NCI-H526 (cell line): ENCODE data around the gene RAPGEFL1.
"Not testable (repeated sequence)": the region's sequence is repeated elsewhere in the genome, so short reads cannot be mapped to it uniquely, and the experiment has no call there.

Experiments
- DNase-seq, 2 experiments: peaks; one replicate each; lab custom pipeline; 2025; lab: John Stamatoyannopoulos, UW

RAPGEFL1 gene

DNA sequence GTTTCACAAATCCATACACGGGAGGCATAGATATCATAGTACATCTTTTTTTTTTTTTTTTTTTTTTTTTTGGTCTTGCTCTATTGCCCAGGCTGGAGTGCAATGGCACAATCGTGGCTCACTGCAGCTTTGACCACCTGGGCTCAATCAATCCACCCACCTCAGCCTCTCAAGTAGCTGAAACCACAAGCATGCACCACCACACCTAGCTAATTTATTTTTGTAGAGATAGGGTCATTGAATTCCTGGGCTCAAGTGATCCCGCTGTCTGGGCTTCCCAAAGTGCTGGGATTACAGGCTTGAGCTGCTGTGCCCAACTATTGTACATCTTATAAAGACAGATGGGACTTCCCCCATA, 3.5 kb upstream of the RAPGEFL1 start:
- DNase-seq: no peak

GRCh38 chr17:40174514-40174913, 2.8 kb upstream of the RAPGEFL1 start:
- DNase-seq: no peak

DNA sequence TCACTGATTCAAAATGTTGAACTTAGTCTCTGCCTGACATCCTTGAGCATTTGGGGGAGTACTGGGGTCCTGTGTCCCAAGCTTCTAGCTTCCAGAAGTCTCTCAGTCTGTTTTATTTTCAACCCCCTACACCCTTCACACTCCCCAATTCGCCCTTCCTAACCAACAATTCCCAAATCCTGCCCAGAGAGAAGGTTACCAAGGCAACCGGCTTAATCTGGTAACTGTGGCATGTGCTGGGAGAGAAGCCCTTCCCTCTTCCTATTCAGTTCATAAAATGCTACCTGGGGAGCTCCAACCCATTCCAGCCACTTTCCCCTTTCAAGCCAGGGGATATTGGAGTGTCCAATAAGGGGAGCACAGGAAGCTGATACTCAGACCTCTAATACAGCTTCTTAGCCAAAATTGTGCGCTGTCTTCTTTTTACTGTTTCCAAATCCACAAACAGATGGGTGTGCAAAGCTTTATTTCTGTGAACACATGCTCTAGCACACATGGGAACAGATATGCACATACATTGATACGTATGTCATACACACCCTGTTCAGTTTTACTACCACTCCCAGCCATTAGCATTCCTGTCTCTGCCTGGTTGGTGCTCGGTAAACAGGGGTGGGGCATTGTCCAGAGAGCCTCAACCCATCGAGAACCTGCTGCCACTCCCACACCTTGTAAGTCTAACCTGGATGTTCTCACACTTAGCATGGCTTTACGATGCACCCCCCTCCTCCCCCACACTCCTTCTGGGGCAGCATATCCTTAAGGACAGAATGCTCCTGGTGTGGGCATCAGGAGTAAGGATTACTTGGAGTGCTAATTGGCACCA, 1.1 kb upstream of the RAPGEFL1 start:
- peak in 1 of 2 experiments; percentile 38 for DNase-seq

DNA sequence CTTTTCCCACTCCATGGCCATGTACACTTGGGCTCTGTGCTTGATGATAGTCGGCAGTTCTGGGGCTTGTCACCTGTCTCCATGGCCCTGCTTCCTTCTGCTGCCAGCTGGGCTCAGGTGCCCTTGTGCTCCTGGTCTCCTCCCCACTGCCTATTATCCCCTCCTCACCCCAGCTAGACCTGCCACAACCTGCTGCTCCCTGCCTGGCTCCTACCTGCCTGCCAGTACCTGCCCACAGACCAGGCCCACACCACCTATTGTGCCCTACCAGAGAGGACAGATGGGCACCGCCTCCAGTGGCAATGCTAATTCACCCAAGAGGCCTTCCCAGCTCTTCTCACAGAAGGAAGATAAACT, 538 bp upstream of the RAPGEFL1 start:
- peak in 1 of 2 experiments; percentile 30 for DNase-seq

DNA sequence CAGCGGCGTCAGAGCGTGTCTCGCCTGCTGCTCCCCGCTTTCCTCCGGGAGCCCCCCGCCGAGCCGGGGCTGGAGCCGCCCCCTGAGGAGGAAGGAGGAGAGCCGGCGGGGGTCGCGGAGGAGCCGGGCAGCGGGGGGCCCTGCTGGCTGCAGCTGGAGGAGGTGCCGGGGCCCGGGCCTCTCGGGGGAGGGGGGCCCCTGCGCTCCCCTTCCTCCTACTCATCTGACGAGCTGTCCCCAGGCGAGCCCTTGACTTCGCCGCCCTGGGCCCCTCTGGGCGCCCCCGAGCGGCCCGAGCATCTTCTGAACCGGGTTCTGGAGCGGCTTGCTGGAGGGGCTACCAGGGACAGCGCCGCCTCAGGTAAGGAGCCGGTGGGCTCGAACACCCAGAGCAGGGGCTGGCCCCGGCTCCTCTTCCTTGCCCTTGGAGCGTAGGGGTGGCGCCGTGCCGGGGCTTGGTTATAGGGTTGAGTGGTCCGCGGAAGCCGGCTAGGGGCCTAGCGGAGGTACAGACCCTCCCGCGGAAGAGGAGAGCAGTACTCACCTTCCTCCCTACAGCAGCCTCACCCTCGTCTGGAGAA, 841 bp downstream of the RAPGEFL1 start:
- peak in 1 of 2 experiments; percentile 21 for DNase-seq

DNA sequence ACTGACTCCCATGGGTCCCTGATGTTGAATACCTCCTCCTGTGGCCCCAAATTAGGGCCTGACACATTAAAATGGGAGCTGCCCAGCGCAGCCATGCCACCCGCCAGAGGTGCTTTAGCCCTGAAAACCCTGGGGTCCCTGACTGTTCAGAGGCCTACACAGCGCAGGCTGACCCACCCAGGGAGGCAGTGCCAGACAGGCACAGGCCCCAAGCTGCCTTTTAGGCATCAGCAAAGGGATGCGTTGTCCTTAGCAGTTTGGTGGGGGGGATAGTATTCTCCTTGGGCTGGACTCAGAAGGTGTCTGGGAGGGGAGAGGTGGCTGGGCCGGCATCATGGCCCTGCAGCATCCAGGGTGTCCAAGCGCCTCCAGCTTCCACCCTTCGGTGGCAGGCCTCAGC, 1.4 kb downstream of the RAPGEFL1 start:
- DNase-seq: no peak

- no peak for DNase-seq
Measured at GRCh38 chr17:40179923-40180659, 2.8 kb downstream of the RAPGEFL1 start.

GRCh38 chr17:40180694-40181093, 3.4 kb downstream of the RAPGEFL1 start:
- DNase-seq: no peak

DNA sequence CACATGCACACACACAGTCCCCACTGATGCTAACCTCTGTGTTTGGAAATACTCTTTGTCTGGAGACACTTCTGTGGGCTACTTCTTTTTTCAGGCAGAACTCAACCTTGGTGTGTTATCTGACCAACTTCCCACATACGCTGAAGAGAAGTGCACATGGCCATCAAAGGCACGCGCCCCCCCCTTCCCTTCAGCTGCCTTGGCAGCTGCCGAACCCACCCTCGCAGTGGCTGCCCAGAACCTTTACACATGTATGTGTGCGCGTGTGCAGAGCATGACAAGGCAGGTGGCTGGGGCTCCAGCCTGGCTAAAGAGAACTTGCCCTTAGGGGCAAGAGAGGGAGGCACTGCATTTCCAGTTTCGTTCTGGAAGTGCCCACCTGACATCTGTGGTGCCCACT, 3.9 kb downstream of the RAPGEFL1 start:
- no peak for DNase-seq

GRCh38 chr17:40182606-40183005, 5.3 kb downstream of the RAPGEFL1 start:
- DNase-seq: no peak

DNA sequence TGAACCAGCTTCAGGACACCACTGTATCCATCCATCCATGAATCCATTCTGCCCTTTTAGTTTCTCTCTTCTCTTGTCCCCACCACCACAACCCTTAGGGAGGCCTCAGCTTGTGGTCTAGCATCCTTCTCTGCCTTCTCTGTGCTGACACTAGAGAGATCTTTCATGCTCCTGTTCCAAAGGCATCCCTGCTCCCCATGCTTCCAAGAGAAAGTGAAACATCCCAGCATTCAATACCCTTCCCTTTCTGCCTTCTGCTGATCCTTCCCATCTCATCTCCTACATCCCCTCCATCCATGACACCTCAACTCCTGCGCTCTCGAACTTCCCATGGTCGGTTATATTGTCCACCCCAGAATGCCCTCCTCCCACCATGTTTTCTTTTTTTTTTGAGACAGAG, 10.0 kb downstream of the RAPGEFL1 start:
- no peak for DNase-seq

- DNase-seq: no peak
Measured at GRCh38 chr17:40188694-40189093, 11.4 kb downstream of the RAPGEFL1 start.

GRCh38 chr17:40190197-40191021, 13.1 kb downstream of the RAPGEFL1 start:
- peak; percentile 67 to 85 for DNase-seq

DNA sequence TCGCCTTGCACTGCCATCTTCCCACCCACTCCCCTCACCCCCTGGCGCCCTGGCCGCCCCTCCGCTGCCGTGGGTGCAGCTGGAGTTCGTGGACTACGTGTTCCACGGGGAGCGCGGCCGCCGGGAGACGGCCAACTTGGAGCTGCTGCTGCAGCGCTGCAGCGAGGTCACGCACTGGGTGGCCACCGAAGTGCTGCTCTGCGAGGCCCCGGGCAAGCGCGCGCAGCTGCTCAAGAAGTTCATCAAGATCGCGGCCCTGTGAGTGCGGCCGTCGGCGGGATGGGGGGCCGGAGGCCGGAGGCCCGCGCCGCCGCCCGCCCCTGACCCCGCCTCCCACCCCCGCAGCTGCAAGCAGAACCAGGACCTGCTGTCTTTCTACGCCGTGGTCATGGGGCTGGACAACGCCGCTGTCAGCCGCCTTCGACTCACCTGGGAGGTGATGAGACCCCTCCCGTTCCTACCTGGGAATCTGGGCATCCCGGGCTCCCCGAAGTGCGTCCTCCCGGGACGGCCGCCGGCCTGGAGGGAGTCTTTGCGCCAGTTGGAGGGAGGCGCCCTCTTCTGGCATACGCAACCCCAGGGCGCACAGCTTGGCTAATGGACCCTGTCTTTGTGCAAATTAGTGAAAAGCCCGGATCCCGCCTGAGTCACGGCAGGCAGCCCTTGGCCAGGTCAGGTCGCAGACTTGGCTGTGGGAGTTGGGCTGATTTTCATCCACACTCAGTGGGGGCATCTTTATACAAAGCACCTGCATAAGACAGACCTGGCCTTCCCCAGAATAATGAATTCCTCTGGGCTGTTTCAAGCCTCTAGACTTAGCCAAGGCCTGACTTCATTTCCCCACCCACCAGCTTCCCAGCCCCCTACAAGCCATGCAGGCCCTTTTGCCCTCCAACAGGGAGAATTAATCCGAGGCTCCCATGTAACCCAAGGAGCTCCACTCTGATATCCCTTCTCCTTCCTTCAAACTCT, 14.3 kb downstream of the RAPGEFL1 start:
- DNase-seq: peak; percentile 56 to 91

- no peak for DNase-seq
Measured at GRCh38 chr17:40192961-40193360, 15.7 kb downstream of the RAPGEFL1 start.

DNA sequence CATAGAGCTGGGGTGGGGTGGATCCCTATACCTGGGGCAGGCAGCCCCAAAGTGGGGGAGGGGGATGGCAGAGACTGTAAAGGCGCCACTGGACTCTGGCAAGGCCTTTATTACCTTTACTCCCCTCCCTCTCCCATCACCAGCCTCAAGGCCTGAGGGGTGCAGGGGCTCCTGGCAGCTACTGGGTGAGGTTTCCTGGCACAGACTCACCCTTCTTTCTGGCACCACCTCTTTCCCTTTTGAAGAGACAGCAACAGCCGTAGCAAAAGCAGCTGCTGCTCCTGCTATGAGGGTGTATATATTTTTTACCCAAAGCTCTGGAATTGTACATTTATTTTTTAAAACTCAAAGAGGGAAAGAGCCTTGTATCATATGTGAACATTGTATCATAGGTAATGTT, 17.6 kb downstream of the RAPGEFL1 start:
- DNase-seq: no peak

DNA sequence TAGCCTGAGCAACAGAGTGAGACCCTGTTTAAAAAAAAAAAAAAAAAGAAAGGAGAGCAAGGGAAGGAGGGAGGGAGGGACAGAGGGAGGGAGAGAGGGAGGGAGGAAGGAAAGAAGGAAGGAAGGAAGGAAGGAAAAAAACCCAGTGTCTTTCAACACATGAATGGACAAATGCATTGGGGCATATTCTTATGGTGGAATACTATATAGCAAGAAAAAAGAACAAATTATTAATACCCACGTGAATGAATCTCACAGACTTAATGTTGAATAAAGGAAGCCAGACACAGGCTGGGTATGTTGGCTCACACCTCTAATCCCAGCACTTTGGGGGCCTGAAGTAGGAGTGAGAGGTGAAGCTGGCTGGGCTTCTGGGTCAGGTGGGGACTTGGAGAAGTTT, 20.3 kb downstream of the RAPGEFL1 start:
- no peak for DNase-seq

DNA sequence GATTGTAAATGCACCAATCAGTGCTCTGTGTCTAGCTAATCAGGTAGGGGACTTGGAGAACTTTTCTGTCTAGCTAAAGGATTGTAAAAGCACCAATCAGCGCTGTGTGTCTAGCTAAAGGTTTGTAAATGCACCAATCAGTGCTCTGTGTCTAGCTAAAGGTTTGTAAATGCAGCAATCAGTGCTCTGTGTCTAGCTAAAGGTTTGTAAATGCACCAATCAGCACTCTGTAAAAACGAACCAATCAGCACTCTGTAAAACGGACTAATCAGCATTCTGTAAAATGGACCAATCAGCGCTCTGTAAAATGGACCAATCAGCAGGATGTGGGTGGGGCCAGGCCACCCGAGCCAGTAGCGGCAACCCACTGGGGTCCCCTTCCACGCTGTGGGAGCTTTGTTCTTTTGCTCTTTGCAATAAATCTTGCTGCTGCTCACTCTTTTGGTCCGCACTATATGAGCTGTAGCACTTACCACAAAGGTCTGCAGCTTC, 20.7 kb downstream of the RAPGEFL1 start:
- DNase-seq: not testable (repeated sequence)

- DNase-seq: no peak
Measured at GRCh38 chr17:40198576-40198975, 21.3 kb downstream of the RAPGEFL1 start.

DNA sequence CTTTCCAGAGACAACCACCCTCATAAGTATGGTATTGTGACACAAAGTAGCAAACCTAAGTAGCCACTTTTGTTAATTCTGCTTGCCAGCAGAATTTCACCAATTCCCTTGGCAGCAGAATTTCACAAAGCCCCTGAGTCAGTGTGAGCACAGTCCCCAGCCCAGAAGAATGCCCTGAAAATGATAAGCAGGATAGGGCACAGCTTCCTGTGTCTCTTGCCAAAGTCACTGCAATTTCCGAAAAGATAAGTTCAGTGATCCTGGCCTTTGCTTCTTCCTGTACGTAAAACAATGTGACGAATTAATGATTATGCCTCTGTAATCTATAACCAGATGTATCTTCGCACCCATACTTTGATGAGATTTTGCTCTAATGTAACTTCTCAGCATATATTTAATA, 25.9 kb downstream of the RAPGEFL1 start:
- DNase-seq: no peak

DNA sequence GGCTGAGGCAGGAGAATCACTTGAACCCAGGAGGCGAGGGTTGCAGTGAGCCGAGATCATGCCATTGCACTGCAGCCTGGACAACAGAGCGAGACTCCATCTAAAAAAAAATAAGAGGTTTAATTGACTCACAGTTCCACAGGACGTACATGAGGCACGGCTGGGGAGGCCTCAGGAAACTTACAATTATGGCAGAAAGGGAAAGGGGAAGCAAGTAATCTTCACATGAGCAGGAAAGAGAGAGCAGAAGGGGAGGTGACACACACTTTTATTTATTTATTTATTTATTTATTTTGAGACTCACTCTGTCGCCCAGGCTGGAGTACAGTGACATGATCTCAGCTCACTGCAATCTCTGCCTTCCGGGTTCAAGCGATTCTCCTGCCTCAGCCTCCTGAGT, 28.9 kb downstream of the RAPGEFL1 start:
- DNase-seq: not testable (repeated sequence)
